ENCODE measurements around the gene NDUFAF2. TPM values are rescaled to one million over a fixed set of nuclear protein-coding genes. Genes with fewer than 3 reads are reported as not detected.

NDUFAF2 gene
- total and polyA plus RNA-seq, 2 of the 8 experiments (the other 6 are each of a cell fraction or from before 2014, with no cell fraction given): 10.7 to 46.5 TPM

DNA sequence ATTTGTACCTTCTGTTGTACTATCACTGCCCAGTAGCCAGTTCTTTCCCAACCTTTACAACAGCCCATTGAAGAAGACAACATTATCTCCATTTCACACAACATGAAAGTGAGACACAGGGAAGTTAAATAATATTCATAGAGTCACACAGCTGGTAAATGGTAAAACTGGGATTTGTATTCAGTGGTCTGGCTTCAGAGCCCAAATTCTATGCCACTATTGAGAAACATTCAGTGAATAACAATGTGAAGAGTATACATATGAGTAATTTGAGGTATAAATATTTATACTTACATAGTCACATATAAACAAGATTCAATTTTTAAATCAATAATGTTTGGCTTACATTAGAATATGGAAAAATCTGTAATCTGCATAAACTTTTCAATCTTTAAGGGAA lies 203.5 kb downstream of the NDUFAF2 start:
- no peak overlapping the region for H2BK120ac ChIP-seq (replicated peaks; ENCODE audit: low read depth, low read length)
- no peak overlapping the region for H2AK5ac ChIP-seq (ENCODE audit: low read depth, low read length)
- no peak overlapping the region for H3K9ac ChIP-seq (replicated peaks in 1 of 4; ENCODE audit: extremely low read depth in 1 of 4, low read depth in 3 of 4, low read length in 3 of 4)
- H3K56ac ChIP-seq (replicated peaks; ENCODE audit: insufficient read length, low read depth, low read length): no peak overlapping the region
- no peaks in the 10 kb centered on the region for H3K79me2 ChIP-seq (ENCODE audit: control insufficient read depth in 1 of 2, insufficient read depth in 2 of 2, low read length in 2 of 2)
- H3K4me1 ChIP-seq (replicated peaks in 1 of 4; ENCODE audit: control insufficient read depth in 3 of 4, insufficient read depth in 4 of 4, low read length in 3 of 4): no peaks in the 10 kb centered on the region
- no peak overlapping the region for H2AFZ ChIP-seq (ENCODE audit: low read length)
- no peak overlapping the region for H2BK20ac ChIP-seq (ENCODE audit: low read length)
- H4K8ac ChIP-seq (ENCODE audit: extremely low read depth, insufficient read depth, low read length): no peak overlapping the region
- ChIA-PET POLR2A (ENCODE audit: partially characterized antibody) (interaction anchor here (0.8 kb wide), 1 partner anchor 34 kb away, joined by 3 read pairs; no protein-coding TSS in a partner anchor), CTCF (ENCODE audit: partially characterized antibody) (interaction anchor here (0.5 to 1.4 kb wide), 4 partner anchors 10 to 131 kb away, joined by 3 to 4 read pairs (median 4); no protein-coding TSS in a partner anchor)
- H3K4me2 ChIP-seq (ENCODE audit: insufficient read depth in 1 of 2, low read depth in 2 of 2, low read length in 2 of 2): no peak overlapping the region
- no peak overlapping the region for H2BK12ac ChIP-seq (ENCODE audit: low read depth, low read length)
- H3K18ac ChIP-seq (ENCODE audit: extremely low read depth, low read length): no peak overlapping the region
- FAIRE-seq (no peak), DNase-seq (ENCODE audit: low read depth in 1 of 2, low spot score in 2 of 2) (no peak)
- no peak overlapping the region for H3K27ac ChIP-seq (ENCODE audit: low read depth, low read length)
- H3K4me3 ChIP-seq (ENCODE audit: extremely low read depth in 1 of 4, insufficient read depth in 2 of 4, low read depth in 3 of 4, low read length in 4 of 4): no peak overlapping the region
- H3K23ac ChIP-seq (ENCODE audit: insufficient read length): no peak overlapping the region
- no peaks in the 10 kb centered on the region for H4K20me1 ChIP-seq (replicated peaks in 1 of 2; ENCODE audit: control insufficient read depth in 1 of 2, insufficient read depth in 2 of 2, low read length in 2 of 2)
- H2BK15ac ChIP-seq (ENCODE audit: low read length): no peak overlapping the region
- no peak overlapping the region for H4K91ac ChIP-seq (replicated peaks; ENCODE audit: insufficient read length, low read length)
- no peak overlapping the region for H3K4ac ChIP-seq (replicated peaks; ENCODE audit: insufficient read length, low read depth, low read length)
- no peaks in the 10 kb centered on the region for H3K36me3 ChIP-seq (ENCODE audit: control insufficient read depth in 2 of 4, insufficient read depth in 4 of 4, low read length in 3 of 4)
- H2BK5ac ChIP-seq (ENCODE audit: low read depth, low read length): no peak overlapping the region
- no peak overlapping the region for H3K14ac ChIP-seq (ENCODE audit: insufficient read length)
- no peaks in the 10 kb centered on the region for H3K79me1 ChIP-seq (ENCODE audit: low read depth, low read length)
- H3K27me3 ChIP-seq (replicated peaks in 1 of 4; ENCODE audit: control insufficient read depth in 3 of 4, extremely low read depth in 1 of 4, insufficient read depth in 3 of 4, low read length in 3 of 4): no peaks in the 10 kb centered on the region
- no peaks in the 10 kb centered on the region for H3K23me2 ChIP-seq (ENCODE audit: low read depth, low read length)
- H3K9me3 ChIP-seq (ENCODE audit: insufficient read depth in 2 of 2, low read depth in 1 of 2, low read length in 1 of 2): no peaks in the 10 kb centered on the region
- H4K5ac ChIP-seq (ENCODE audit: insufficient read length, low read depth, low read length): no peak overlapping the region
- TF ChIP-seq MAFK (IDR thresholded peaks at IDR 0.05; ENCODE audit: low read depth, low read length) (no peak), HDAC6 (IDR thresholded peaks at IDR 0.05; ENCODE audit: low read depth, low read length) (no peak), KDM5A (IDR thresholded peaks at IDR 0.05; ENCODE audit: low read length) (no peak), YY1 (IDR thresholded peaks at IDR 0.05; ENCODE audit: low read depth, low read length) (no peak), SUZ12 (IDR thresholded peaks at IDR 0.05; ENCODE audit: low read length) (no peak), SIN3A (conservative IDR thresholded peaks at IDR 0.05 in 1 of 2, IDR thresholded peaks at IDR 0.05 in 1 of 2; ENCODE audit: low read depth in 1 of 2, low read length in 2 of 2) (no peak), KDM1A (IDR thresholded peaks at IDR 0.05; ENCODE audit: borderline replicate concordance, low read length) (no peak), EP300 (IDR thresholded peaks at IDR 0.05; ENCODE audit: borderline replicate concordance in 1 of 2, low read depth in 2 of 2, low read length in 2 of 2) (no peak), NANOG (IDR thresholded peaks at IDR 0.05; ENCODE audit: insufficient read depth, low read depth, low read length, poor library complexity, severe bottlenecking) (no peak), GTF2F1 (IDR thresholded peaks at IDR 0.05; ENCODE audit: borderline replicate concordance, low read depth, low read length) (no peak), CBX8 (IDR thresholded peaks at IDR 0.05; ENCODE audit: borderline replicate concordance, low read depth, low read length) (no peak), HDAC2 (IDR thresholded peaks at IDR 0.05; ENCODE audit: borderline replicate concordance in 1 of 2, low read depth in 2 of 2, low read length in 2 of 2) (no peak)
- TF ChIP-seq, protein P1, sequence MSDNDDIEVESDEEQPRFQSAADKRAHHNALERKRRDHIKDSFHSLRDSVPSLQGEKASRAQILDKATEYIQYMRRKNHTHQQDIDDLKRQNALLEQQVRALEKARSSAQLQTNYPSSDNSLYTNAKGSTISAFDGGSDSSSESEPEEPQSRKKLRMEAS (IDR thresholded peaks at IDR 0.05): no peak
